Measurements from ENCODE around the gene CYP2C8.
"Not testable (repeated sequence)": the region's sequence is repeated elsewhere in the genome, so short reads cannot be mapped to it uniquely, and the experiment has no call there.

The CYP2C8 gene

DNA sequence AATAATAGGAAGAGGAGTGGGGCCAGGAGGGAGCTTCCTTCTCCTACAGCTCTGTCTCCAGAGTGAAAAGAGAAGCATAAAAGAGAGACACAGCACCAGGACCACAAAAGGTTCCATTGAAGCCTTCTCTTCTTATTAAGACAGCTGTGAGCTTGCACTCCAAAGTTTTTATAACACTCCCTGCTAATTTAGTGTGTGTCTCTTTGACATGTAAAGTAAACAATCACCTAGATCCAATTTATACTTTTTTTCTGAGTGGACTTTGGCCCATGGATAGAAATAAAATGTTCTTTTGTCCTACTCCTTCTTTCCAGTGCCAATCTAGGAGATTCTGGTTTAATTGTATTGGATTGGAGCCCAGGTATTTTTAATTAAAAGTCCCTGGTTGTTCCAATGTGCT lies at the start of gene CYP2C8:
TSS of gene CYP2C8 (minus strand) at position 212 of the 400 bp plus-strand sequence. CDS start at position 117, 95 bp downstream.
- DNase-seq: no peak

DNA sequence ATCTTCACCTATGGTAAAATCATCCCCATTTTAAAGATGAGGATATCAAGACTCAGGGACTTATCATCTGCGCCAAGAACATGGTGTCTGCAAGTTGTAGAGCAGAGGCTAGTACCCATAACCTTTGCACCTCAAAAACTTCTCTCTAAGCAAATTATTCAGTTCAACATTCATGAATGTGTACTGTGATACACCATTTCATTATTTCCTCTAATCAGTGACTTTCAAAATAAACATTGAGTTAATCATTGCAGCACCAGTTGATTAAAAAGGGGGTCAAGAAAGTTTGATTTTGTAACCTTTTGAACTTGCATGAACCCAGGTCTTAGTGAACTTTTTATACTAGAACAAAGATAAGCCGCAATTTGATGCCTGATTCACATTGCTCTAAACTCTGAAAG lies 47.6 kb upstream of the CYP2C8 start:
- no peak for DNase-seq

DNA sequence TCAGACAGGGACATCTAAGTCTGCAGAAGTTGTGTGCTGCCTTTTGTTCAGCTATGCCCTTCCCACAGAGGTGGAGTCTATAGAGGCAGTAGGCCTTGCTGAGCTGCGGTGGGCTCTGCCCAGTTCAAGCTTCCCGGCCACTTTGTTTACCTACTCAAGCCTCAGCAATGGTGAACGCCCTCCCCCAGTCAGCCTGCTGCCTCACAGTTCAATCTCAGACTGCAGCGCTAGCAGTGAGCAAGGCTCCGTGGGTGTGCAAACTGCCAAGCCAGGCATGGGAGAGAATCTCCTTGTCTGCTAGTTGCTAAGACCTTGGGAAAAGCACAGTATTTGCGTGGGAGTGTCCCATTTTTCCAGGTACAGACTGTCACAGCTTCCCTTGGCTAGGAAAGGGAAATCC lies 41.5 kb upstream of the CYP2C8 start:
- DNase-seq: not testable (repeated sequence)

DNA sequence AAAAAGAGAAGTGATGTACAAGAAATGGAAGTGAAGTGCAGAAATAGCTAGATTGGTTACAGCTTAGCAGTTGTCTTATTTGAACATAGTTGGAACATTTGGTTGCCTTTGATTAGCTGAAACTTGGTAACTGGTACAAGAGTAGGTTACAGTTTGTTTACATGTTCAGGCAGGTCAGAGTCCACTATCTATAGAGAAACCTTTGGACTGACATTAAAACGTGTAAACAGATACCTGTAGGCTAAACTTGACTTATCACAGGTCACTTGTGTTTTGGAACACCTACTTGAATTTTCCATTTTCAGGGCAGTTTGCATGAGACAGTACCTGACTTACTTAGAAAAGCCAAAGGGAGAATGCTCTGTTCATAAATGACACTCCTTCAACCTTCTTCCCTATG lies 28.5 kb upstream of the CYP2C8 start:
- DNase-seq: no peak

DNA sequence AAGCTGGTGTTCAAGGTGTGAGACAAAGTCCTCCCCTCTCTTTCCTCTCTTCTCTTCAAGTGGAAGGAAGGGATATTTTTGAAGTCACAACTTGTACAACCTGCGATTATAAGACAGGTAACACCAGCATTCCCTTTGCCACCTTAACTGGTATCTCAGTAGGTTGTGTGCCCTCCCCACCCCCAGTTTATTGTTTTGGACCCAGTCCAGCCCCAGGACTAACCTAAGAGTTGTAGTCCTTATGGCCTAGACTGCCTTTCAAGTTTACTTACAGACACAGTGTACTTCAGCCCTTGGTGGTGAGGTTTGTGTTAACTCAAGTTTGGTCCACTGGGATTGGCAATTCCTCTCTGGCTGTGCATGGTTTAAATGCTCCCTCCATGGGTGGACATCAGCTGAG lies 26.8 kb upstream of the CYP2C8 start:
- DNase-seq: no peak

DNA sequence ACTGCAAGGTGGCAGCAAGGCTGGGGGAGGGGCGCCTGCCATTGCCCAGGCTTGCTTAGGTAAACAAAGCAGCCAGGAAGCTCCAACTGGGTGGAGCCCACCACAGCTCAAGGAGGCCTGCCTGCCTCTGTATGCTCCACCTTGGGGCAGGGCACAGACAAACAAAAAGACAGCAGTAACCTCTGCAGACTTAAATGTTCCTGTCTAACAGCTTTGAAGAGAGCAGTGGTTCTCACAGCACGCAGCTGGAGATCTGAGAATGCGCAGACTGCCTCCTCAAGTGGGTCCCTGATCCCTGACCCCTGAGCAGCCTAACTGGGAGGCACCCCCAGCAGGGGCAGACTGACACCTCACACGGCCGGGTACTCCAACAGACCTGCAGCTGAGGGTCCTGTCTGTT lies 10.3 kb upstream of the CYP2C8 start:
- not testable (repeated sequence) for DNase-seq

DNA sequence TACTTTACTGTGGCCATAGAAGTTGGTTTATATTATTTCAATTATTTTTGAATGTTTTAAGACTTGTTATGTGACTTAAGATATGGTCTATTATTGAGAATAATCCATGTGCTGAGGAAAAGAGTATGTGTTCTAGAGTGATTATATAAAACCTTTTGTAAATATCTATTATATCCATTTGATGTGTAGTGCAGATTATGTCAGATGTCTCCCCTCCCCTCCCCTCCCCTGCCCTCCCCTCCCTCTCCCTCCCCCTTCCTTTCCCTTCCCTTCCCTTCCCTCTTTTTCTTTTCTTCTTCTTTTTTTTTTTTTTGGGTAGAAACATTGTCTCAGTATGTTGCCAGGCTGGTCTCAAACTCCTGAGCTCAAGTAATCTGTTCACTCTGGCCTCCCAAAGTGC lies 8.3 kb upstream of the CYP2C8 start:
- DNase-seq: no peak

DNA sequence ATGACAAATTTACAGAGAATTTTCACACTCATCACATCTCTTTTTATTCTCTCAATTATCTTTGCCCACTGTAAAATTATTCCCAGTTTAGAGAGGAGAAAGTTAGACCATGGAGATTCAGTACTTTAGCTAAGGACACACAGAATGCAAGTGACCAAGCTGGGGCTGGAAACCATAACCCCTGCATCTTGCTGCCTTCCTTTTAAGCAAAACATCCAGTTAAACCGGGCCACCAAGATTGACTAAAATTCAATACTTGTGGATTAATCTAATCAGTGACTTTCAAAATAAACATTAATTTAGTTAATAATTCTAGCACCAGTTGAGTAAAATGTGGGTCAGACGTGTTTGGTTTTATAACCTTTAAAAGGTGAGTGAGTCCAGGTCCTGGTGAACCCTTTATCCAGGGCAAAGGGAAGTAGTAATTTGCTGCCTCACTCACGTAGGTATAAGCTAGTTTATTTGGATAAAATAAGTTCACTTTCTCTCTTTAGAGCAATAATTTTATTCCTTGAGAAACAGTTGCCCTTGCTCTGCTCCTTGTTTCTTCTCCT lies 1.9 kb upstream of the CYP2C8 start:
- no peak for DNase-seq

DNA sequence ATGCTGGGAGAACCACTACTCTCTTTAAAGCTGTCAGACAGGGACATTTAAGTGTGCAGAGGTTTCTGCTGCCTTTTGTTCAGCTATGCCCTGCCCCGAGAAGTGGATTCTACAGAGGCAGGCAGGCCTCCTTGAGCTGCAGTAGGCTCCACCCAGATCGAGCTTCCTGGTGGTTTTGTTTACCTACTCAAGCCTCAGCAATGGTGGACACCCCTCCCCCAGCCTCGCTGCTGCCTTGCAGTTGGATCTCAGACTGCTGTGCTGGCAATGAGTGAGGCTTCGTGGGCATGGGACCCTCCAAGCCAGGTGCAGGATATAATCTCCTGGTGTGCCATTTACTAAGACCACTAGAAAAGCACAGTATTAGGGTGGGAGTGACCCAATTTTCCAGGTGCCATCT lies 5.2 kb downstream of the CYP2C8 start:
- not testable (repeated sequence) for DNase-seq

DNA sequence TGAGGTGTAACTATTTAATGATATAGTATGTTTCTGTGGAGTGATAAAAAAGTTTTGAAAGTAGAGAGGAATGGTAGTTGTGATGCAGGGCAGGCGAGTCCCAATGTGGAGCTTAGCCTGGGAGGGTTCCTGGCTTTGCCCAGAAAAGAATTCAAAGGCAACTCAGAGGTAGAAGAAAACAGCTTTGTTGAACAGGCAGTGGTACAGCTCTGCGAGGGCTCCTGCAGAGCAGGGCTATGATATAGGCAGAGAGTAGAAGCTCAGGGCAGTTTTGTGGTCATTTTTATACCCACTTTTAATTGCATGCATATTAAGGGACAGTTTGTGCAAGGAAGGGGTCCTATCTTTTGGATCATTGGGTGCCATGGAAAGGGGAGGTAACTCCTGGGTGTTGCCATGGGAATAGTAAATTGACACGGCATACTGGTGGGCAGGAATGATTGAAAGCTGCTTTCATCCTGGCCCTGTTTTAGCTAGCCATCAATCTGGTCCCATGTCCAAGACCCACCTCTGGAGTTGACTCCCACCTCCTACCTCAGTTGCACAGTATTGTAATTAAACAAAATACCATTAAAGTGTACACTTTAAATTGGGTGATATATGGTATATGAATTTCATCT lies 12.4 kb downstream of the CYP2C8 start:
- no peak for DNase-seq

DNA sequence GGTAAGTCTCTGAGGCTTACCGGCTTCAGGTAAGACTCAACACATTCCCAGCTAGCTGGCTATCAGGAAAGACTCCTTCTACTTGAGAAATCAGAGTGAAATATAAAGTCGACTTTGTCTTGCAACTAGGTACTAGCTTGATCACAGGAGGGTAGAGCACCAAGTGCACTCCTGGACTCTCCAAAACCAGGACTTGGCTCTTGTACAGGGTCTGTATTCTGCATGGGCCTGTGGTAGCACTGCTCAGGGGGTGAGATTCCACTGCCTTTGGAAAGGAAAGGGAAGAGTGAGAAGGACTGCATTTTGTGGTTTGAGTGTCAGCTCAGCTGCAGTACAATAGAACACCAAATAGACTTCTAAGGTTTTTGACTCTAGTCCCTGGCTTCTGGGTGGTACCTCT lies 19.4 kb downstream of the CYP2C8 start:
- no peak for DNase-seq

DNA sequence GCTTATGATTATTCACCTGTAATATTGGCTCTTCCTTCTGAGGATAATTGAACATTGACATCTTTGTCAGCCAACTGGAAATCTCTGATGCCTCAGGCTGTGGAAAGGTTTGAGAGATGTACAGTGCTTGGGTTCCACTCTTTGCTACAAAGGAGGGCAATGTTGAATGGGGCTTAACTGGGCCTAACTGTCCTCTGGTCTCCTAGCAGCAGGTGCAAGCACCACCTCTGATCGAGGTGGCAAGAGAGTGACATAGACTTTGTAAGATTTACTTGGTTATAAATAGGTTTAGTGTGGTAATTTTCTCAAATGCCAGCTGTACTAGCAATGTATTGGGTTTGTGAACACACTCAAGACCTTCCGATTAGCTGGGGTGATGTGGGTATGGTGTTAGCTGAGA lies 21.1 kb downstream of the CYP2C8 start:
- no peak for DNase-seq

DNA sequence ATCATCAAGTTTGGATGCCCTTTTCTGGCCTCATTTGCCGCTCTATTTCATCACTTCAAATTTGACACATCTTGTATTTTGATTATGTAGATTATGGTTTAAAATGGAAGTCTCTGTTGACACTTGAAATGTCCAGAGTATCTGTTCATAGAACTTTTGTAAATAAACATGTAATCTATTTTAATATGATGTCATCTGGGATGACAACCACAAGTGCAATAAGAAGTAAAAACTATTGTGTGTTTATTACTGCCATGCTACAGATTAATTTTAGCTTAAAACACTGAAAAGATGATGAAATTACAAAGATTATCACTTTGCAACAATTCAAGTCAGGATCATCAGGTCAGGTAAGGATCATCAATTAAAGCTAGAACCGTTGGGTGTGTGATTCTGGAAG lies 30.0 kb downstream of the CYP2C8 start:
- no peak for DNase-seq

DNA sequence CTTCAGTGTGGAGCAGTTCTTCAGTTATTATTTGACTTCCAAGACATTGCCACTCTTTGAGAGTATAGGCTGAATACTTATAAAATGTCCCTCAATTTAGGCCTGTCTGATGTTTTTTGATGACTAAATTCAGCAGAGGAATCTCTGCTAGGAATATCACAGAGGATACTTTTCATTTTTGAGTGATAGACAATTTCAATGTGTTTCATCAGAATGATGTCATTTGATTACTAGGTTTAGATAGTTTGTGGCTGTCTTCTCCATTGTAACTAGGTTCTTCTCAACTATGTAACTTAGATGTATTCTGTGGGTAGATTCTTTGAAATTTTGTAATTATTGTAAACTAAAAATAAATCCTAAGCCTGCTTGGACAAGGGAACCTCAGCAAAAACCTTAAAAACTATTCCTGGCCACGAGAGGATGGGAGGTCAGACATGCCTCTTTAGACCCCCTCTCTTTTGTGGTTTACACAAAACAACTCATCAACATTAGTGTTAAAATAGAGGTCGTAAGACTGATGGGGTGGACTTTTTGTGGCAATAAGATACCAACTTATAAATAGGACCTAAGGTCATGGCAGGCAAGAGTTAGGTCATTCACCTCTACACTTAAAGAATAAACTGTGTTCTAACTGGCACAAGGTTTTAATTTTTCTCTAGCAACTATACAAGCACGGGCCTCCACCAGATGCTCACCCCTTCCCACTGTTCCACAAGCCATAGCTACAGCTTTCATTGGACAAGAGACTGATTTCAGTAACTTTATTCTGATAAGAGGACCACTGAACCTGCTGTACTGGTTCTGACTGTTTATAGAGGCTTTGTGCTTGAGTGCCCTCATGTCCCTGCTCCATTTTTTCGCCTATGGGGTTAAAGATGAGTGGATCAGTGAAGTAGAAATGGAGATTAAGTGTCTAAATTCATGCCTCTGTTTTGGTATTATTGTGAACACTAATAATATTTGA lies 33.7 kb downstream of the CYP2C8 start:
- no peak for DNase-seq

DNA sequence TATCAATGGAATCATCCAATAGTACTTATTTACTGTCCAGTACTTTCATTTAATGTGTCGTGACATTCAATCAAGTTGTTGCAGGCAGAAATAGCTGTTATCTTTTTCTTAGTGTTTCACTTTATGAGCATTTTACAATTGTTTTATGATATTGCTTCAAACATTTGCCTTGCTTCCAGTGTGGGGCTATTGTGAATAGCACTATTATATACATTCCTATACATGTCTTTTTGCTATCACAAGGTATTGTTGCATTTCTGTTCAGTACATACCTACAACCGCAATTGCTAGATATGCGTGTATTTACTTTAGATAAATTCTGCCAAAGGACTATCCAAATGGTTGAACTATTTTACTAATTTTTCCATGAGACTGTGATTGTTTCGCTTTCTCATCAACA lies 34.9 kb downstream of the CYP2C8 start:
- DNase-seq: no peak

DNA sequence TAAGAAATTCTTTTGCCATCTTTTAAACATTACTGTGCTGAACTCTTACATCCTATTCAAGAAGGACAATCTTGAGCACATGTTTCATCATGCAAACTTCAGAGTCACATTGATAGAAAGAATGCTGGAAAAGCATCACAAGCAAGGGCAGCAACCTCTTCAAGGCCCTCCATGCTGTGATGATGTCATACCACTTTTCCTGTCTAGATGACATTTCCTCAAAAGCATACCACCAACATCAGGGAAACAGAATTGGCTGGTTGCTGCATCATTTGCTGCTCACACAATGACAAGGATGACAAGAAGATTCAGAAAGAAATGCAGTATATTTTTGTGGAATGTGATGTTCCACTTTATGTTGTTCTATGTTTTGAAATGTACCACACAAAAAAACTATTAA lies 37.6 kb downstream of the CYP2C8 start:
- DNase-seq: no peak

DNA sequence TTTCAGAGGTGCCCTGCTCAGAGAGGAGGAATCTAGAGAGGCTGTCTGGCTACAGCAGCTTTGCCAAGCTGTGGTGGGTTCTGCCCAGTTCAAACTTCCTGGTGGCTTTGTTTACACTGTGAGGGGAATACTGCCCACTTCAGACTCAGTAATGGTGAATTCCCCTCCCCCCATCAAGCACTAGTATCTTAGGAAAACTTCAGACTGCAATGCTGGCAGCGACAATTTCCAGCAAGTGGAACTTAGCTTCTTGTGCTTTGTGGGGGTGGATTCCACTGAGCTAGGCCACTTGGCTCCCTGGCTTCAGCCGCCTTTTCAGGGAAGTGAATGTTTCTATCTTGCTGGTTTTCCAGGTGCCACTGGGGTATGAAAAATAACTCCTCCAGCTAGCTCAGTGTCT lies 42.8 kb downstream of the CYP2C8 start:
- DNase-seq: no peak

DNA sequence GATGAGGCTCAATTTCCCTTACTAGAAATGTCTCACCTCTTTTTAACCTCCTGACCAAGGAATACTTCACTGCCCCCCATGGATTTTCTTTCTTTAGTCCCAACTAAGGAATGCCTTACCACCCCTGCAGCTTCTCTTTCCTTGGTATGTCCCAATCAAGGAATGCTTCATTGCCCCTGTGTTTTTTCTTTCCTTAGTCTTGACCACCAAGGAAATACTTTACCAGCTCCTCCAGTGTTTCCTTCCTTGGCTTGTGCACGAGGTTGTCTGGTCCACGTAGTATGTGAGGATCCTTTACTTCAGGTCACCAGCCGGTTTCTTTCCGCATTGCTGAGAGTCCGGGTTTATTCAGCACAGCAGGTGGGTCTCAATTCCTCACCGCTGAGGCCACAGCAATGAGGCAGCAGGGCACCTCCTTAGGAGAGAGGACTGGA lies 71.5 kb downstream of the CYP2C8 start:
- DNase-seq: no peak

DNA sequence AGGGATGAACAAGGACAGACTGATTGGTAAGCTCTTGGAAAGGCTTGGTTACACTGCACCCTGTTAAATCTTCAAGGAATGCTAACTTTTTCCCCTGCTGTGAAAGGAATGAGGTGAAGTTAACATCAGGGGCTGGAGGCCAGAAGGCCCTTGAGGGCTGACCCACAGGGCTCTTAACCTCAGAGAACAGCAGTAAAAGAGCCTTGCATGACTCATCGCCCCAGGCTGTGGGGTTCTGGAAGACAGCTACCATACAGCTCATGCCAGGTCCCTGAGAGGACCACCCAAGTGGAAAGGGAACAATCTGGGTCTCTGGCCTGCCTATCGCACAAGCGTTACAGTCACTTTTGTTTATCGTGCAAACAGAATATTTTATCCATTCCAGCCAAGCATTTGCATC lies 76.5 kb downstream of the CYP2C8 start:
- DNase-seq: no peak

DNA sequence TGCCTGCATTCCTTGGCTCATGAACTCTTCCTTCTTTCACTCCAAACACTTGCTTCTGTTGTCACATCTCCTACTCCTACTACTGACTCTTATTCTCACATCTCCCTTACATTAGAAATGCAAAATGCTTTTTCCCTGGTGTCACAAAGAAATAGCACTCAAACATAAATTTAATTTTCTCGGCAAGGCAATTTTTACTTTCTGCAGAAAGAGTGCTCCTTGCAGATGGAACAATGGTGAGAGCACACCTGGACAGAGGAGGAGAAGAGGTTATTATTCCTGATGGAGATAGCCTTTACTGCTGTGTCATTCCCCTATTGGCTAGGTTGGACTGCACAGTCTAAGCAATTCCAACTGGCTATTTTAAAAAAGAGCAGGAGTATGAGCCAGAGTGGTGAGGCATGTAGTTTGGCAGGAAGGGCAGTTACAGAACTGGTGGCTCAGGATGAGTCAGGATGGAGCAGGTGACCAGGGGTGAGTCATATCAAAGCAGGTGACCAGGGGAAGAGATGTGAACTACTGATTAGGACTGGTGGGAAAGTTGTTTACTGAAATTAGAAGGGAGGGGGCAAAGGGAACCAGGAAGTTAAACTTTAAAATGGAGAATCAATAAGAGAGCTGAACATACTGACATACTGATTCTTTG lies 77.9 kb downstream of the CYP2C8 start:
- DNase-seq: no peak

DNA sequence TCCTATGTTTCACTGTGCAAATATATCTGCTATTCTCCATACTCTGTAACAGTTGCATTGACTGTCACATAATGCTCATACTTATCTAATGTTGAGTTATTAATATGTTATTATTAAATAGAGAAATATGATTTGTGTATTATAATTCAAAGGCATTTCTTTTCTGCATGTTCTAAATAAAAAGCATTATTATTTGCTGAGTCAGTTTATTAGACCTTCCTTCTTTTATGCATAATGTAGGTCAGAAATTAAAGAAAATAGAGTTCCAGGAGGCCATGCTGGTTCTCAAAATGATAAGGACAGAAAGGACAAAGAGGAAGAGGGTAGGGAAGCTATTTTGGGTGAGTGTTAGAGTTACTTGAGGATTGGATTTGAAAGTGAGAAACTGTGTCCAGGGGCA lies 80.1 kb downstream of the CYP2C8 start:
- no peak for DNase-seq
